Measurements from ENCODE around the gene MCF2L.

- TF ChIP-seq CTCF (IDR thresholded peaks at IDR 0.05) (no peak), POLR2AphosphoS5 (IDR thresholded peaks at IDR 0.05) (no peak)
These were observed 119.6 kb downstream of the MCF2L start for GRCh38 chr13:113088691-113089020.
